ENCODE results near the gene MYO1E. TPM values are rescaled to one million over a fixed set of nuclear protein-coding genes. Genes with fewer than 3 reads are reported as not detected.
"Not testable (repeated sequence)": the region's sequence is repeated elsewhere in the genome, so short reads cannot be mapped to it uniquely, and the experiment has no call there.

MYO1E gene
- total and polyA plus RNA-seq, 4 donors: 20.9 to 84.2 (median 52.4) TPM

GRCh38 chr15:59394166-59394661, 21.5 kb upstream of the MYO1E start:
- no peak for ATAC-seq (ENCODE audit: insufficient read depth, low FRiP score)
- no peak for TF ChIP-seq CTCF (IDR thresholded peaks at IDR 0.05; ENCODE audit: control extremely low read depth, extremely low read depth)
- H3K4me3 ChIP-seq: no peak overlapping the region
- no peaks in the 10 kb centered on the region for H3K36me3 ChIP-seq (ENCODE audit: control insufficient read depth in 4 of 4, insufficient read depth in 4 of 4, low read length in 4 of 4)
- DNase-seq: no peak
- no peaks in the 10 kb centered on the region for H3K27me3 ChIP-seq (ENCODE audit: control insufficient read depth in 3 of 3, insufficient read depth in 3 of 3, low read length in 2 of 3)
- H3K9ac ChIP-seq (ENCODE audit: insufficient read depth in 1 of 2, low read length in 2 of 2): no peak overlapping the region
- H3K4me1 ChIP-seq (ENCODE audit: control insufficient read depth in 5 of 5, insufficient read depth in 5 of 5, low read length in 5 of 5): no peaks in the 10 kb centered on the region
- H3K9me3 ChIP-seq (ENCODE audit: control insufficient read depth in 4 of 4, insufficient read depth in 3 of 4, low read length in 3 of 4): no peaks in the 10 kb centered on the region
- 90 to 91% methylated on average over 9 of the region's 9 CpGs for WGBS, 2 donors
- H3K27ac ChIP-seq (ENCODE audit: low read depth in 1 of 2, low read length in 1 of 2): no peak overlapping the region

GRCh38 chr15:59392299-59392698, 19.6 kb upstream of the MYO1E start:
- ATAC-seq (ENCODE audit: insufficient read depth, low FRiP score): no peak
- H3K27ac ChIP-seq (ENCODE audit: low read depth in 1 of 2, low read length in 1 of 2): no peak overlapping the region
- H3K9me3 ChIP-seq (ENCODE audit: control insufficient read depth in 4 of 4, insufficient read depth in 3 of 4, low read length in 3 of 4): no peaks in the 10 kb centered on the region
- no peaks in the 10 kb centered on the region for H3K27me3 ChIP-seq (ENCODE audit: control insufficient read depth in 3 of 3, insufficient read depth in 3 of 3, low read length in 2 of 3)
- no peaks in the 10 kb centered on the region for H3K4me1 ChIP-seq (ENCODE audit: control insufficient read depth in 5 of 5, insufficient read depth in 5 of 5, low read length in 5 of 5)
- TF ChIP-seq CTCF (IDR thresholded peaks at IDR 0.05; ENCODE audit: control extremely low read depth, extremely low read depth): no peak
- no peak for DNase-seq
- no peak overlapping the region for H3K4me3 ChIP-seq
- no peaks in the 10 kb centered on the region for H3K36me3 ChIP-seq (ENCODE audit: control insufficient read depth in 4 of 4, insufficient read depth in 4 of 4, low read length in 4 of 4)
- H3K9ac ChIP-seq (ENCODE audit: insufficient read depth in 1 of 2, low read length in 2 of 2): no peak overlapping the region
- 74 to 81% methylated on average over 5 of the region's 5 CpGs for WGBS, 2 donors

GRCh38 chr15:59388670-59389069, 16.0 kb upstream of the MYO1E start:
- TF ChIP-seq CTCF (IDR thresholded peaks at IDR 0.05; ENCODE audit: control extremely low read depth, extremely low read depth): no peak
- Histone ChIP-seq H3K4me3 (no peak overlapping the region), H3K27me3 (ENCODE audit: control insufficient read depth in 3 of 3, insufficient read depth in 3 of 3, low read length in 2 of 3) (no peaks in the 10 kb centered on the region), H3K36me3 (ENCODE audit: control insufficient read depth in 4 of 4, insufficient read depth in 4 of 4, low read length in 4 of 4) (peaks cover 0 to 3% (median under 1%) of the 10 kb centered on the region in 4 donors), H3K27ac (ENCODE audit: low read depth in 1 of 2, low read length in 1 of 2) (no peak overlapping the region), H3K9me3 (ENCODE audit: control insufficient read depth in 4 of 4, insufficient read depth in 3 of 4, low read length in 3 of 4) (no peaks in the 10 kb centered on the region), H3K9ac (ENCODE audit: insufficient read depth in 1 of 2, low read length in 2 of 2) (no peak overlapping the region), H3K4me1 (ENCODE audit: control insufficient read depth in 5 of 5, insufficient read depth in 5 of 5, low read length in 5 of 5) (no peaks in the 10 kb centered on the region)
- WGBS, 2 donors: 64 to 70% methylated on average over 3 of the region's 3 CpGs
- ATAC-seq (ENCODE audit: insufficient read depth, low FRiP score) (peak; percentile 64), DNase-seq (no peak)

GRCh38 chr15:59387196-59387878, 14.7 kb upstream of the MYO1E start:
- H3K9ac ChIP-seq (ENCODE audit: insufficient read depth in 1 of 2, low read length in 2 of 2); H3K4me3 ChIP-seq; H3K9me3 ChIP-seq (ENCODE audit: control insufficient read depth in 4 of 4, insufficient read depth in 3 of 4, low read length in 3 of 4); ATAC-seq (ENCODE audit: insufficient read depth, low FRiP score); H3K27ac ChIP-seq (ENCODE audit: low read depth in 1 of 2, low read length in 1 of 2); H3K4me1 ChIP-seq (ENCODE audit: control insufficient read depth in 5 of 5, insufficient read depth in 5 of 5, low read length in 5 of 5); H3K36me3 ChIP-seq (ENCODE audit: control insufficient read depth in 4 of 4, insufficient read depth in 4 of 4, low read length in 4 of 4); H3K27me3 ChIP-seq (ENCODE audit: control insufficient read depth in 3 of 3, insufficient read depth in 3 of 3, low read length in 2 of 3); DNase-seq: not testable (repeated sequence)
- WGBS, 2 donors: 97 to 98% methylated on average over 13 of the region's 13 CpGs

Data from lung (tissue), 12 donors.